ENCODE measurements around the gene TMEFF1. TPM values are rescaled to one million over a fixed set of nuclear protein-coding genes. Genes with fewer than 3 reads are reported as not detected.

The TMEFF1 gene
- total and polyA plus RNA-seq, 2 of the 8 experiments (the other 6 are each of a cell fraction or from before 2014, with no cell fraction given): 13.5 to 68.2 TPM

DNA sequence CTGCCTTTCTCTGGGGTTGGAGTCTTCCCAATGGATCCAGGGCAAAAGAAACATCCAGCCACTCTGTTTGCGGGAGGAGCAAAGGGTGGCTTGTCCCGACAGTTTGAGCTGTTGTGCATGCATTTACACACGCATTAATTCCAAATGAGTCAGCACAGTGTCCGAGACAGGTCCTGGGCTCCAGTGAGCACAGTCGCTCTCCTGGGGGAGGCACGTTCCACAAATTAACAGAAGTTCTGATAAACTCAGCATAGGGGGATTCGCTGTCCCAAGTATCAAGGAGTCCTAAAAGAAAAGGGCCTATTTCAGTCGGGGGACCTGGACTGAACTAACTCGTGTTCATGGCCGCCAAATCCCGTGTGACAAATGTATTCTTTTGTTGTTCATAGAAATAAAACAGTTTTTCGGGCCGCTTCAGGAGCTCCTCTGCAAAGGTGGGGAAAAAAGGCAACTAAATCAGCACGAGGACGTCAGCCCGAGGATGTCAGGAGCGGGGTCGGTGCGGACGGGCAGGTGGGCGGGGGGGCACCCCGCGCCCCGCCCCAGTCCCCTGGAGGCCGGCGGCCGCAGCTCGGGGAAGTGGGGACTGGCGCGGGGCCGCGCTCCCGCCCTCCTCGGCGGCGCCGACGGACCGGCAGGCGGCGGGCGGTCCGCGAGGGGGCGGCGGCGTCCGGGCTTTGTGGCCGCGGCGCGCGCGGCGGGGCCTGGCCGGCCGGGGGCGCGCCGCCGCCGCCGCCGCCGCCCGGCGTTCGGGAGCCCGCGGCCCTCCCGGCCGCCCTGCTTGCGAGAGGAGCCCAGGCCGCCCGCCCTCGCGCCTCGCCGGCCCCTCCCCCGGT lies 46.2 kb upstream of the TMEFF1 start, which contains the start of gene MSANTD3 (continued):
- TF ChIP-seq EP300 (IDR thresholded peaks at IDR 0.05; ENCODE audit: borderline replicate concordance in 1 of 2, low read depth in 2 of 2, low read length in 2 of 2) (no peak), RBBP5 (IDR thresholded peaks at IDR 0.05; ENCODE audit: borderline replicate concordance, low read depth, low read length) (peak; percentile 21; the same call in 1 of the 2 replicates), TCF12 (IDR thresholded peaks at IDR 0.05; ENCODE audit: low read depth, low read length) (no peak), POLR2A (IDR thresholded peaks at IDR 0.05; ENCODE audit: control extremely low read depth in 1 of 2, low read depth in 2 of 2, low read length in 2 of 2) (peak in 1 of 2 experiments; percentile 32; a peak in 2 of 3 replicates), CHD2 (IDR thresholded peaks at IDR 0.05; ENCODE audit: low read length) (no peak), ZNF274 (IDR thresholded peaks at IDR 0.05; ENCODE audit: borderline replicate concordance, extremely low read depth, low read length) (no peak), TBP (IDR thresholded peaks at IDR 0.05; ENCODE audit: low read depth, low read length) (no peak), SP2 (IDR thresholded peaks at IDR 0.05; ENCODE audit: low read length) (no peak), HDAC2 (IDR thresholded peaks at IDR 0.05; ENCODE audit: borderline replicate concordance in 1 of 2, low read depth in 2 of 2, low read length in 2 of 2) (no peak)
- TF ChIP-seq, protein P1, sequence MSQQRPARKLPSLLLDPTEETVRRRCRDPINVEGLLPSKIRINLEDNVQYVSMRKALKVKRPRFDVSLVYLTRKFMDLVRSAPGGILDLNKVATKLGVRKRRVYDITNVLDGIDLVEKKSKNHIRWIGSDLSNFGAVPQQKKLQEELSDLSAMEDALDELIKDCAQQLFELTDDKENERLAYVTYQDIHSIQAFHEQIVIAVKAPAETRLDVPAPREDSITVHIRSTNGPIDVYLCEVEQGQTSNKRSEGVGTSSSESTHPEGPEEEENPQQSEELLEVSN (IDR thresholded peaks at IDR 0.05): peak; percentile 51; the same call in 1 of the 2 replicates
- TF ChIP-seq, protein P2, sequence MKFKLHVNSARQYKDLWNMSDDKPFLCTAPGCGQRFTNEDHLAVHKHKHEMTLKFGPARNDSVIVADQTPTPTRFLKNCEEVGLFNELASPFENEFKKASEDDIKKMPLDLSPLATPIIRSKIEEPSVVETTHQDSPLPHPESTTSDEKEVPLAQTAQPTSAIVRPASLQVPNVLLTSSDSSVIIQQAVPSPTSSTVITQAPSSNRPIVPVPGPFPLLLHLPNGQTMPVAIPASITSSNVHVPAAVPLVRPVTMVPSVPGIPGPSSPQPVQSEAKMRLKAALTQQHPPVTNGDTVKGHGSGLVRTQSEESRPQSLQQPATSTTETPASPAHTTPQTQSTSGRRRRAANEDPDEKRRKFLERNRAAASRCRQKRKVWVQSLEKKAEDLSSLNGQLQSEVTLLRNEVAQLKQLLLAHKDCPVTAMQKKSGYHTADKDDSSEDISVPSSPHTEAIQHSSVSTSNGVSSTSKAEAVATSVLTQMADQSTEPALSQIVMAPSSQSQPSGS (IDR thresholded peaks at IDR 0.05; ENCODE audit: low read length): no peak
